ENCODE data around the gene MYBPH.

GRCh38 chr1:203199816-203200571, 24.4 kb upstream of the MYBPH start:
- TF ChIP-seq POLR2A (IDR thresholded peaks at IDR 0.05; ENCODE audit: low read length) (no peak), MYC (IDR thresholded peaks at IDR 0.05; ENCODE audit: borderline replicate concordance, low read length) (no peak), CBX2 (IDR thresholded peaks at IDR 0.05; ENCODE audit: borderline replicate concordance, low read depth) (no peak), HDAC2 (IDR thresholded peaks at IDR 0.05) (no peak), ELK1 (IDR thresholded peaks at IDR 0.05; ENCODE audit: low read depth, low read length) (no peak), CTCF (IDR thresholded peaks at IDR 0.05) (no peak), CHD4 (IDR thresholded peaks at IDR 0.05; ENCODE audit: borderline replicate concordance) (no peak), PBX3 (IDR thresholded peaks at IDR 0.05) (no peak), SMC3 (IDR thresholded peaks at IDR 0.05) (no peak), JUNB (IDR thresholded peaks at IDR 0.05) (no peak)
